Measurements from ENCODE around the gene SCARB1. TPM values are rescaled to one million over a fixed set of nuclear protein-coding genes. Genes with fewer than 3 reads are reported as not detected.

The SCARB1 gene
- total RNA-seq, 1 donor from 2014 or later: 81.1 TPM

DNA sequence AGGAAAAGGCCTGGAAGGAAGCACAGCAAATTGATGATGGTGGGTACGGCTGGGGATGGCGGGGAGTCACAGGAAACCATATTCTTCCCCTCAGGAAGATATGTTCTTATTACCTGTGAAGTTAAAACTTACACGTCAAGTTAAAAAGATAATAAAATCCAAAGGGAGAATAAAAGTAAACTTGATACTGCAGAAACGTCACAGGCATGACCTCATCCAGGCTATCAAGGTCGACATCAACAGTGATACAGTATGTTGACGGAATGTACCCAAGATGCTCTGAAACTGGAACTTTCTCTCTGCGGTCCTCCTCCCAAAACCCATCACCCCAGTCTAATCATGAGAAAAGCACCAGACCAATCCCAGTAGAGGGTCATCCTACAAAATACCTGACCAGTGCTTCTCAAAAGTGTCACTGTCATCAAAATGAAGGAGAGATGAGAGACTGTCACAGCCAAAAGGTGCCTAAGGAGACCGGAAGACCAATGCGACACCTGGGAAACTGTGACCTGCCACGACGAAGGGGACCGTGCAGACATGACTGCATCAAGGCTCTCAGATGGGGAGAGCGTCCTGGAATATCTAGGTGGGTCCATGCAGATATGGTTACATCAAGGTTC, 74.6 kb downstream of the SCARB1 start:
- Histone ChIP-seq H3K4me3 (no peak overlapping the region), H3K27me3 (no peaks in the 10 kb centered on the region), H3K4me1 (no peaks in the 10 kb centered on the region), H3K36me3 (peaks cover 0 to 4% of the 10 kb centered on the region in 2 donors), H3K27ac (no peak overlapping the region), H3K9me3 (no peaks in the 10 kb centered on the region)
- DNase-seq (ENCODE audit: low spot score in 2 of 2): no peak
- intact Hi-C loops (cut with DNase I): no loop called here
- TF ChIP-seq, protein P1, sequence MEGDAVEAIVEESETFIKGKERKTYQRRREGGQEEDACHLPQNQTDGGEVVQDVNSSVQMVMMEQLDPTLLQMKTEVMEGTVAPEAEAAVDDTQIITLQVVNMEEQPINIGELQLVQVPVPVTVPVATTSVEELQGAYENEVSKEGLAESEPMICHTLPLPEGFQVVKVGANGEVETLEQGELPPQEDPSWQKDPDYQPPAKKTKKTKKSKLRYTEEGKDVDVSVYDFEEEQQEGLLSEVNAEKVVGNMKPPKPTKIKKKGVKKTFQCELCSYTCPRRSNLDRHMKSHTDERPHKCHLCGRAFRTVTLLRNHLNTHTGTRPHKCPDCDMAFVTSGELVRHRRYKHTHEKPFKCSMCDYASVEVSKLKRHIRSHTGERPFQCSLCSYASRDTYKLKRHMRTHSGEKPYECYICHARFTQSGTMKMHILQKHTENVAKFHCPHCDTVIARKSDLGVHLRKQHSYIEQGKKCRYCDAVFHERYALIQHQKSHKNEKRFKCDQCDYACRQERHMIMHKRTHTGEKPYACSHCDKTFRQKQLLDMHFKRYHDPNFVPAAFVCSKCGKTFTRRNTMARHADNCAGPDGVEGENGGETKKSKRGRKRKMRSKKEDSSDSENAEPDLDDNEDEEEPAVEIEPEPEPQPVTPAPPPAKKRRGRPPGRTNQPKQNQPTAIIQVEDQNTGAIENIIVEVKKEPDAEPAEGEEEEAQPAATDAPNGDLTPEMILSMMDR (IDR thresholded peaks at IDR 0.05): no peak

DNA sequence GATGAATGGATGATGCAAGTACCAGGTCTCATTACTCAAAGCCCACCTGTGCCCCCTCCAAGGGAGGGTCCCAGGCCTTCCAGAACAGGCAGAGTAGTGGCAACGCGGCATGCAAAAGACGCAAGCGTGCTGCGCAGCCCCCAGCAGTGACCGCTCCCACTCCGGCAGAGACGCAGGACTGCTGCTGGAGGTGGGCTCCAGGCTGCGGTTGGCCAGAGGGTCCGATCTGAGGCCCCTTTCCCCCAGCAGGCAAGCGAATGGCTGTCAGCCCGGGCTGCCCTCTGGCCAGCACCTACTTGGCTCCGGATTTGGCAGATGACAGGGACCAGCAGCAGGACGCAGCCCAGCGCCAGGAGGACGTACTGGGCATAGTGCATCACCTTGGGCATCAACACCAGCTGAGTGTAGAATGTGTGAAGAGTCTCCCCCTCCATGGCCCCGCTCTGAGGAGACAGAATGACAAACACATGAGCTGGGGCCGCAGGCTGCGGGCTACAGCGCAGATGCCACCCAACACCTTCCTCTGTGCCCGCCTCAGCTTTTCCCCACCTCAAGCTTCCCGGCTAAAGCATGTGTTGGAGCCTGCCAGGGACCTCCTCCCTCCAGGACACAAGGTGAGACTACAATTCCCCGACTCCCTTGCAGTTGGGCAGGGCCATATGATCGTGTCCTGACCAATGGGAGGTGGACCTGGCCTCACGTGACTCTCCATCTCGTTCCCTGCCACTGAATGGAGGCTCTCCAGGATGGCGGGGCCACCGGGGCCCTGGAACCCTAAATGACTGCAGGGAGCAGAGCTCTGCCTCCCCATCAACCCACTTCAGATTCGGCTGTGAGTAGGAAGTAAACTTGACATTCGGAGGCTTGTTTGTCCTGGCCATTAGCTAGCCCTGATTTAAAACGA, 77.4 kb downstream of the SCARB1 start:
- no peaks in the 10 kb centered on the region for H3K9me3 ChIP-seq
- no peaks in the 10 kb centered on the region for H3K4me1 ChIP-seq
- no peak overlapping the region for H3K27ac ChIP-seq
- H3K27me3 ChIP-seq: no peaks in the 10 kb centered on the region
- intact Hi-C loops (cut with DNase I): no loop called here
- H3K4me3 ChIP-seq: peak overlapping the region; percentile 24 to 53
- DNase-seq (ENCODE audit: low spot score in 2 of 2): peak; percentile 49 to 90
- TF ChIP-seq, protein P1 (IDR thresholded peaks at IDR 0.05): no peak
- H3K36me3 ChIP-seq: peaks cover 0 to 4% of the 10 kb centered on the region in 2 donors

DNA sequence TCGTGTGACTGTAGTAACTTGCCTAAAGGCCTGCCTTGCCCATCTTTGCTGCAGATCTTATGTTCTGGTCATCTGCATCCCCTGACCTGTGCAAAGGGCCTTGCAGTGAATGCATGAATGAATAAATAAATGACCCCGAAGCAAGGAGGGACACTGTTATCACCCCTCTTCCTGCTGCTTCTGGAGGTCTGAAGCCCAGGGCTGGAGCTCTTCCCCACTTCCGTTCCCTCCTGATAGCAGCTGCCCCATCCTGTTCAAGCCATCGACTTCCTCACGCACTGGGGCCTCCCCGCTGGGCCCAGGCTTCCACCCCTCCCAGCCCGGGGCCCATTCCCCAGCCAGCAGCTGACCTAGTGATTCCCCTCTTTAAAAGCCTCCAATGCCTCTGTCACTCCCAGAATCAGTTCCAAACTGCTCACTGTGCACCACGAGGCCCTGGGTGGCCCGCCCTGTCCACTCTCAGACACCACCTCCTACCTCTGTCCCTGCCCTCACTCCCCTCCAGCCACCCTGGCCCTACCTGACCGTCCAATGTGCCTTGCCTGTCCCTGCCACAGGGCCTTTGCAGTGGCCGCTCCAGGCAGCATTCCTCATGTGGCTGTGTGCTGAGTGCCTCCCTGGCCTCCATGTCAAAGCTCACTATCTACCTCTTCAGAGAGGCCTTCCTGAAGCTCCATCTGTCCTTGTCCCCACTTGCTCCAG, 78.6 kb downstream of the SCARB1 start:
- no peak for DNase-seq (ENCODE audit: low spot score in 2 of 2)
- Histone ChIP-seq H3K4me1 (peaks cover 0 to 4% of the 10 kb centered on the region in 2 donors), H3K36me3 (peaks cover 0 to 4% of the 10 kb centered on the region in 2 donors), H3K27me3 (no peaks in the 10 kb centered on the region), H3K27ac (no peak overlapping the region), H3K4me3 (no peak overlapping the region), H3K9me3 (no peaks in the 10 kb centered on the region)
- intact Hi-C loops (cut with DNase I): no loop called here
- TF ChIP-seq, protein P1 (IDR thresholded peaks at IDR 0.05): no peak

DNA sequence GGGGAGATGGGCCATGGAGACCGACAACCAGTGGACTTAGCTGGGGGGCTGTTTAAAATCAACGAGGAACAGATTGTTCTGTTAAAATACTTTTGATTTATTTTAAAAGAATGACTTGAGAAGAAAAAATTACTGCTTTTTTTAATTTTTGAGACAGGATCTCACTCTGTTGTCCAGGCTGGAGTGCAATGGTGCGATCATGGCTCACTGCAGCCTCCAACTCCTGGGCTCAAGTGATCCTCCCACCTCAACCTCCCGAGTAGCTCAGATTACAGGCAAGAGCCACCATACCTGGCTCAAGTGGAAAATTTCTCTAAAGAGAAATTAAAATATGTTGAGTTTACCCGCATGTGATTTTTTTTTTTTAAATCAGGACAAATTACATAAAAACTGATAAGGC, 80.6 kb downstream of the SCARB1 start:
- Histone ChIP-seq H3K4me3 (no peak overlapping the region), H3K36me3 (peaks cover 0 to 4% of the 10 kb centered on the region in 2 donors), H3K27me3 (no peaks in the 10 kb centered on the region), H3K9me3 (no peaks in the 10 kb centered on the region), H3K4me1 (peaks cover 0 to 4% of the 10 kb centered on the region in 2 donors), H3K27ac (no peak overlapping the region)
- TF ChIP-seq, protein P1 (IDR thresholded peaks at IDR 0.05): no peak
- intact Hi-C loops (cut with DNase I): no loop called here
- no peak for DNase-seq (ENCODE audit: low spot score in 2 of 2)

DNA sequence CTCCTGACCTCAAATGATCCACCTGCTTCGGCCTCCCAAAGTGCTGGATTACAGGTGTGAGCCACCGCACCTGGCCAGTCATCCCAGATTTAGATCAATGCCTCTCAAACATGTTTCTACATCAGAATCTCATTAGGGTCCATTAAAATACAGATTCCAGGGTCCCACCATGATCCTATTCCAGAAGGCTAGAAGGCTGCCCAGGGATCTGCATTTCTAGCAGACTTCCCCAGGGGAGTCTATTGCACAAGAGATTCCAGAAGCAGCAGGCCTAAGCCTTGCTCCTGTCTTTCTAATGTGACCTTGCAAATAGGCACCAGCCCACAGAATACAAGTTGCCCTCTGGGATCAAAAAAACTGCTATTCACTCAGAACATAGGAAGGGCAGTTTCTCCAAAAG, 81.5 kb downstream of the SCARB1 start:
- Histone ChIP-seq H3K9me3 (no peaks in the 10 kb centered on the region), H3K36me3 (peaks cover 0 to 4% of the 10 kb centered on the region in 2 donors), H3K27me3 (no peaks in the 10 kb centered on the region), H3K4me3 (no peak overlapping the region), H3K27ac (no peak overlapping the region), H3K4me1 (peaks cover 0 to 4% of the 10 kb centered on the region in 2 donors)
- no peak for DNase-seq (ENCODE audit: low spot score in 2 of 2)
- intact Hi-C loops (cut with DNase I): no loop called here
- TF ChIP-seq, protein P1 (IDR thresholded peaks at IDR 0.05): no peak
